Fibroblast of lung (primary cell): ENCODE measurements around the gene LRRC55. TPM values are rescaled to one million over a fixed set of nuclear protein-coding genes. Genes with fewer than 3 reads are reported as not detected.

Experiments
- DNase-seq, 2 donors: peaks; one replicate each; pipeline versions ENCODE4 v3.0.0 to v3.0.0-alpha.2; 2010; ENCODE audit warnings: low read depth in 2 of 2
- H2AFZ ChIP-seq: 2 replicates; pipeline ENCODE4 v1.5.1; 2012; ENCODE audit warnings: low read length, control low read depth, inconsistent platforms
- H3K27ac ChIP-seq: 2 replicates; pipeline ENCODE4 v1.5.1; 2011; ENCODE audit warnings: low read length, control low read depth; ENCODE audit not compliant: insufficient read depth
- H3K27me3 ChIP-seq: 2 replicates; pipeline ENCODE4 v1.5.1; 2011; ENCODE audit warnings: mild to moderate bottlenecking, low read length; ENCODE audit not compliant: control insufficient read depth, insufficient read depth
- H3K36me3 ChIP-seq: 2 replicates; pipeline ENCODE4 v1.5.1; 2011; ENCODE audit warnings: low read length; ENCODE audit not compliant: control insufficient read depth, insufficient read depth
- H3K4me1 ChIP-seq: 2 replicates; pipeline ENCODE4 v1.5.1; 2011; ENCODE audit warnings: low read length; ENCODE audit not compliant: control insufficient read depth, insufficient read depth; ENCODE audit errors: extremely low read depth
- H3K4me2 ChIP-seq: 2 replicates; pipeline ENCODE4 v1.5.1; 2011; ENCODE audit warnings: low read length, control low read depth; ENCODE audit not compliant: insufficient read depth; ENCODE audit errors: extremely low read depth
- H3K4me3 ChIP-seq, 4 experiments: fragments of 200-600 bp in 1 of 4; sonication (generic) in 1 of 4; replicated peaks in 1 of 4; 2 replicates each; pipeline ENCODE4 v1.5.1; 2011 to 2016; ENCODE audit warnings: low read length in 4 of 4, low read depth in 3 of 4, mild to moderate bottlenecking in 3 of 4, control low read depth in 2 of 4, inconsistent platforms in 1 of 4, mixed read lengths in 1 of 4; ENCODE audit not compliant: insufficient read depth in 1 of 4; ENCODE audit errors: control extremely low read depth in 1 of 4
- H3K79me2 ChIP-seq: 2 replicates; pipeline ENCODE4 v1.5.1; 2012; ENCODE audit warnings: mild to moderate bottlenecking, low read length, inconsistent platforms; ENCODE audit not compliant: control insufficient read depth, insufficient read depth
- H3K9ac ChIP-seq: 2 replicates; pipeline ENCODE4 v1.5.1; 2011; ENCODE audit warnings: mild to moderate bottlenecking, low read length, control low read depth; ENCODE audit not compliant: insufficient read depth
- H3K9me3 ChIP-seq: 2 replicates; pipeline ENCODE4 v1.5.1; 2012; ENCODE audit warnings: low read depth, low read length; ENCODE audit not compliant: control insufficient read depth, insufficient read depth
- H4K20me1 ChIP-seq: 2 replicates; pipeline ENCODE4 v1.5.1; 2011; ENCODE audit warnings: low read length; ENCODE audit not compliant: control insufficient read depth, insufficient read depth; ENCODE audit errors: extremely low read depth
- EZH2 ChIP-seq: IDR thresholded peaks from 2 replicates; pipeline ENCODE4 v1.5.1; 2012; ENCODE audit warnings: low read length, control low read depth, mild to moderate bottlenecking; ENCODE audit errors: missing control alignments
- polyA plus RNA-seq, 2 donors: library from polyadenylated mRNA; depleted of rRNA in 1 of 2; stranded (reverse) in 1 of 2; unstranded in 1 of 2; fragments of >200 nt; gene quantifications; 2 replicates each; pipeline ENCODE4 v1.2.1, GENCODE V29; 2011 to 2012; ENCODE audit warnings: missing spikeins in 1 of 2
- total RNA-seq: library from RNA; depleted of rRNA; stranded (reverse); fragments of >200 nt; gene quantifications from 2 replicates; pipeline ENCODE4 v1.2.1, GENCODE V29; 2014
- TF ChIP-seq, protein P1 (sequence below), 2 donors: IDR thresholded peaks in 1 of 2; conservative IDR thresholded peaks in 1 of 2; 1 replicate in 1 of 2; 2 replicates in 1 of 2; pipeline ENCODE4 v1.5.1; 2011 to 2012; ENCODE audit warnings: low read length in 2 of 2, control low read depth in 1 of 2, inconsistent platforms in 1 of 2, low read depth in 1 of 2, mild to moderate bottlenecking in 1 of 2

Gene LRRC55
- total and polyA plus RNA-seq, 2 donors (not counting 1 experiment from before 2014, with no cell fraction given) = not detected

DNA sequence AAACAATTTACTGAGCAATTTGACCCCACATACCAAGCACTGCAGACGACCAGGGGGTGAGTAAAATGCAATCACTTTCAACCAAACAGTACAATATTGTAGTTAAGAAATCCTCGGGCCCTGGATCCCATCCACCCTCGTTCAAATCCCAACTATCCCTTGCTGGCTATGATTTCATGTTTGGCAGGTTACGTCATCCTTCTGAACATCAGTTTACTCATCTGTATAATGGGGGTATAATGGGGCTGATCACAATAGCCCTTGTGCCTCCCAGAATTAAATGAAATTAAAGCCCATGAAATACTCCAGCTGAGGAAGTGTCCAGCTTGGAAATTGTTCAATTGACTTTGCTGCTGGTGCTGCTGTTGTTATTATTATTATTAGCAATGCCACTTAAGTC is 34.7 kb downstream of the LRRC55 start:
- Histone ChIP-seq H3K4me3 (no peak overlapping the region), H3K27ac (no peak overlapping the region), H3K9me3 (no peaks in the 10 kb centered on the region), H3K79me2 (no peaks in the 10 kb centered on the region), H3K4me1 (peaks cover 7% of the 10 kb centered on the region), H3K9ac (no peak overlapping the region), H3K4me2 (no peak overlapping the region), H3K27me3 (no peaks in the 10 kb centered on the region), H3K36me3 (no peaks in the 10 kb centered on the region), H4K20me1 (no peaks in the 10 kb centered on the region), H2AFZ (no peak overlapping the region)
- no peak for TF ChIP-seq EZH2
- TF ChIP-seq, protein P1, sequence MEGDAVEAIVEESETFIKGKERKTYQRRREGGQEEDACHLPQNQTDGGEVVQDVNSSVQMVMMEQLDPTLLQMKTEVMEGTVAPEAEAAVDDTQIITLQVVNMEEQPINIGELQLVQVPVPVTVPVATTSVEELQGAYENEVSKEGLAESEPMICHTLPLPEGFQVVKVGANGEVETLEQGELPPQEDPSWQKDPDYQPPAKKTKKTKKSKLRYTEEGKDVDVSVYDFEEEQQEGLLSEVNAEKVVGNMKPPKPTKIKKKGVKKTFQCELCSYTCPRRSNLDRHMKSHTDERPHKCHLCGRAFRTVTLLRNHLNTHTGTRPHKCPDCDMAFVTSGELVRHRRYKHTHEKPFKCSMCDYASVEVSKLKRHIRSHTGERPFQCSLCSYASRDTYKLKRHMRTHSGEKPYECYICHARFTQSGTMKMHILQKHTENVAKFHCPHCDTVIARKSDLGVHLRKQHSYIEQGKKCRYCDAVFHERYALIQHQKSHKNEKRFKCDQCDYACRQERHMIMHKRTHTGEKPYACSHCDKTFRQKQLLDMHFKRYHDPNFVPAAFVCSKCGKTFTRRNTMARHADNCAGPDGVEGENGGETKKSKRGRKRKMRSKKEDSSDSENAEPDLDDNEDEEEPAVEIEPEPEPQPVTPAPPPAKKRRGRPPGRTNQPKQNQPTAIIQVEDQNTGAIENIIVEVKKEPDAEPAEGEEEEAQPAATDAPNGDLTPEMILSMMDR (conservative IDR thresholded peaks at IDR 0.05 in 1 of 2, IDR thresholded peaks at IDR 0.05 in 1 of 2; ENCODE audit: low read depth in 1 of 2, low read length in 2 of 2) = no peak
- no peak for DNase-seq

DNA sequence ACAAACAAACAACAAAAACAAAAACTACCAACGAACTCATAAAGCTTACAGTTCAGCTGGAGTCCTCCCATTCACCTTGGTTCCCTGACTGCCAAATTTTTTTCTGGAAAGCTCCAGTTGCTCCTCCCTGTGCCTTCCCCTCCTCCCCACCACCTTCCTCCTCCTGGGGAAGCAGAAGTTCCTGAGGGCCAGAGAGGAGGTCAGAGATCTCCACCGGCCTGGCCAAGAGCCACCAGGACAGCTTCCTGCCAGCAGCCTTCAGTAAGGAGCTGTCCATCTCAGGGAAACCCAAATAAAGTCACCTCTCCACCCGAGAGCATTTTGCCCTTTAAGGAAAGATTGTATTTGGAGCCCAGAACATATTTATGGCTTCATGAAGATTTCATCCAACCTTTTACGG is 35.3 kb downstream of the LRRC55 start:
- H3K9me3 ChIP-seq = no peaks in the 10 kb centered on the region
- H3K4me3 ChIP-seq = no peak overlapping the region
- no peaks in the 10 kb centered on the region for H3K36me3 ChIP-seq
- no peaks in the 10 kb centered on the region for H3K79me2 ChIP-seq
- TF ChIP-seq, protein P1 (conservative IDR thresholded peaks at IDR 0.05 in 1 of 2, IDR thresholded peaks at IDR 0.05 in 1 of 2; ENCODE audit: low read depth in 1 of 2, low read length in 2 of 2) = no peak
- no peak for TF ChIP-seq EZH2
- no peak overlapping the region for H3K4me2 ChIP-seq
- H2AFZ ChIP-seq = no peak overlapping the region
- no peak overlapping the region for H3K9ac ChIP-seq
- no peak overlapping the region for H3K27ac ChIP-seq
- DNase-seq = no peak
- no peaks in the 10 kb centered on the region for H3K27me3 ChIP-seq
- no peaks in the 10 kb centered on the region for H4K20me1 ChIP-seq
- peaks cover 7% of the 10 kb centered on the region for H3K4me1 ChIP-seq

DNA sequence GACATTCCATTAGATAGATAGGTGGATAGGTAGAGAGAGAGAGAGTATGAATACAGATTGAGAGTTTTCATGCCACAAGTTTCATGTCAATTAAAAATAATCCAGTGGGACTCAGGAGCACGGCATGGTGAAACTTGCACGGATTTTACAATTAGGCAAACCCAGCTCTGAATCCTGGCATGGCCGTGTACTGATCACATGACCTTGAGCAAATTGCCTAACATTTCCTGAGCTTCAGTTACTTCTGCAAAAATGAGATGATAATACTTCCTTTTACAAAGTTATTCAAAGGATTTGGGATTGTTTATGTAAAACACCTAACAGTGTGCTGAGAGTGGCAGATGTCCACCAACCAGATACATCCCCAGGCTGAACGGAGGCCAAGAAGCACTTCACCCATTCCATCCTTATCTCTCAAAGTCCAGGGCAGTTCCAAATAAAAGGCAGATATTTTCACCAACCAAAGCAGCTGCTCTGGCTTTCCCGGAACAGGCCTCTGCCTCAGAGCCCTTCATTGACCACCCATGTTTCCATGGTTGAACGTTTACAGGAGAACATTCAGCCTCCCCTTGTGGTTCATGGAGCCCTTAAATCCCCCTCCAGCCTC is 37.4 kb downstream of the LRRC55 start:
- no peaks in the 10 kb centered on the region for H3K27me3 ChIP-seq
- TF ChIP-seq EZH2 = no peak
- TF ChIP-seq, protein P1 (conservative IDR thresholded peaks at IDR 0.05 in 1 of 2, IDR thresholded peaks at IDR 0.05 in 1 of 2; ENCODE audit: low read depth in 1 of 2, low read length in 2 of 2) = no peak
- H2AFZ ChIP-seq = no peak overlapping the region
- H3K79me2 ChIP-seq = no peaks in the 10 kb centered on the region
- no peaks in the 10 kb centered on the region for H3K9me3 ChIP-seq
- no peaks in the 10 kb centered on the region for H3K36me3 ChIP-seq
- H3K9ac ChIP-seq = no peak overlapping the region
- H3K4me1 ChIP-seq = peaks cover 3% of the 10 kb centered on the region
- no peak overlapping the region for H3K4me2 ChIP-seq
- H3K27ac ChIP-seq = no peak overlapping the region
- no peaks in the 10 kb centered on the region for H4K20me1 ChIP-seq
- H3K4me3 ChIP-seq = no peak overlapping the region
- DNase-seq = peak in 1 of 2 donors; percentile 22
